Cardiac muscle cell (in vitro differentiated cells and primary cell): ENCODE data around the gene SULT1B1. TPM values are rescaled to one million over a fixed set of nuclear protein-coding genes. Genes with fewer than 3 reads are reported as not detected.

Experiments used
- DNase-seq, 2 donors: peaks; one replicate each; pipeline versions ENCODE4 v3.0.0 to v3.0.0-alpha.2; 2010 to 2017; ENCODE audit warnings: low read depth in 1 of 2, low spot score in 1 of 2
- H3K27ac ChIP-seq: fragments of 200-600 bp; sonication (generic); 2 replicates; pipeline ENCODE4 v1.5.1; 2016
- H3K27me3 ChIP-seq: fragments of 200-600 bp; sonication (generic); 2 replicates; pipeline ENCODE4 v1.6.0; 2016; ENCODE audit warnings: control low read depth
- H3K36me3 ChIP-seq: fragments of 200-600 bp; sonication (generic); 2 replicates; pipeline ENCODE4 v1.5.1; 2016; ENCODE audit warnings: control low read depth
- H3K4me1 ChIP-seq: fragments of 200-600 bp; sonication (generic); 2 replicates; pipeline ENCODE4 v1.8.1; 2017; ENCODE audit warnings: low read depth, mild to moderate bottlenecking, mixed run types
- H3K4me3 ChIP-seq: fragments of 200-600 bp; sonication (generic); 2 replicates; pipeline ENCODE4 v1.5.1; 2016; ENCODE audit warnings: mild to moderate bottlenecking
- H3K9me3 ChIP-seq: fragments of 200-600 bp; sonication (generic); 2 replicates; pipeline ENCODE4 v1.5.1; 2017; ENCODE audit warnings: low read depth, mild to moderate bottlenecking, control low read depth
- CTCF ChIP-seq: IDR thresholded peaks from 2 replicates; pipeline ENCODE4 v1.5.1; 2012; ENCODE audit warnings: low read depth, mild to moderate bottlenecking, low read length
- polyA plus RNA-seq: library from polyadenylated mRNA; unstranded; fragments of >200 nt; fragmentation: Nextera tagmentation; extraction: Ambion mirVana; gene quantifications from 2 replicates; pipeline ENCODE4 v1.2.1, GENCODE V29; 2016
- total RNA-seq: library from RNA; depleted of rRNA; stranded (reverse); fragments of >200 nt; gene quantifications from 2 replicates; pipeline ENCODE4 v1.2.3, GENCODE V29; 2016

The SULT1B1 gene
- total RNA-seq (not detected in 2 replicates), polyA plus RNA-seq (not detected in 2 replicates)

GRCh38 chr4:69760455-69760854 is at the start of gene SULT1B1:
SULT1B1 (minus strand) TSS chr4:69760620; CDS start chr4:69755217, 5,403 bp downstream.
- TF ChIP-seq CTCF, result no peak
- no peak within 1 kb of the TSS for H3K27ac ChIP-seq
- H3K36me3 ChIP-seq, result no peaks in the 10 kb centered on the region
- no peaks in the 10 kb centered on the region for H3K27me3 ChIP-seq
- DNase-seq, result peak in 1 of 2 donors; percentile 71
- H3K9me3 ChIP-seq, result no peaks in the 10 kb centered on the region
- H3K4me3 ChIP-seq, result no peak within 1 kb of the TSS
- H3K4me1 ChIP-seq, result no peaks in the 10 kb centered on the region

GRCh38 chr4:69800599-69800998 is 40.2 kb upstream of the SULT1B1 start:
- DNase-seq, result peak in 1 of 2 donors; percentile 47

GRCh38 chr4:69799337-69799736 is 38.9 kb upstream of the SULT1B1 start:
- Histone ChIP-seq H3K4me3 (no peak overlapping the region), H3K4me1 (no peaks in the 10 kb centered on the region), H3K27me3 (no peaks in the 10 kb centered on the region), H3K27ac (no peak overlapping the region), H3K36me3 (no peaks in the 10 kb centered on the region), H3K9me3 (no peaks in the 10 kb centered on the region)
- TF ChIP-seq CTCF, result no peak
- DNase-seq, result no peak

More at GRCh38 chr4:69800599-69800998, 40.2 kb upstream of the SULT1B1 start:
- H3K36me3 ChIP-seq, result no peaks in the 10 kb centered on the region
- H3K27me3 ChIP-seq, result no peaks in the 10 kb centered on the region
- no peaks in the 10 kb centered on the region for H3K9me3 ChIP-seq
- H3K4me3 ChIP-seq, result no peak overlapping the region
- H3K4me1 ChIP-seq, result no peaks in the 10 kb centered on the region
- H3K27ac ChIP-seq, result no peak overlapping the region
- no peak for TF ChIP-seq CTCF

GRCh38 chr4:69793732-69794131 is 33.3 kb upstream of the SULT1B1 start:
- Histone ChIP-seq H3K27me3 (no peaks in the 10 kb centered on the region), H3K36me3 (no peaks in the 10 kb centered on the region), H3K9me3 (no peaks in the 10 kb centered on the region), H3K27ac (no peak overlapping the region), H3K4me3 (no peak overlapping the region), H3K4me1 (no peaks in the 10 kb centered on the region)
- no peak for DNase-seq
- no peak for TF ChIP-seq CTCF

- no peak overlapping the region for H3K27ac ChIP-seq
- no peaks in the 10 kb centered on the region for H3K4me1 ChIP-seq
- no peaks in the 10 kb centered on the region for H3K36me3 ChIP-seq
- H3K4me3 ChIP-seq, result no peak overlapping the region
- no peaks in the 10 kb centered on the region for H3K27me3 ChIP-seq
- TF ChIP-seq CTCF, result no peak
- H3K9me3 ChIP-seq, result no peaks in the 10 kb centered on the region
- DNase-seq, result no peak
These were observed 27.5 kb upstream of the SULT1B1 start for GRCh38 chr4:69787879-69788278.

GRCh38 chr4:69786547-69786946 is 26.1 kb upstream of the SULT1B1 start:
- Histone ChIP-seq H3K9me3 (no peaks in the 10 kb centered on the region), H3K4me3 (no peak overlapping the region), H3K27me3 (no peaks in the 10 kb centered on the region), H3K36me3 (no peaks in the 10 kb centered on the region), H3K27ac (no peak overlapping the region), H3K4me1 (no peaks in the 10 kb centered on the region)
- no peak for DNase-seq
- no peak for TF ChIP-seq CTCF
